AG10803 (cell line): ENCODE data around the gene PJVK.

Source experiments
- DNase-seq: peaks from one replicate; pipeline ENCODE4 v3.0.0; 2010; ENCODE audit warnings: low read depth
- H3K4me3 ChIP-seq: 2 replicates; pipeline ENCODE4 v1.5.1; 2011; ENCODE audit warnings: mild to moderate bottlenecking, low read length, control low read depth
- CTCF ChIP-seq: conservative IDR thresholded peaks from 2 replicates; pipeline ENCODE4 v1.5.1; 2011; ENCODE audit warnings: mild to moderate bottlenecking, low read length, control low read depth, inconsistent platforms

Gene PJVK

GRCh38 chr2:178429336-178429735 lies 21.8 kb upstream of the PJVK start:
- no peak for DNase-seq
- no peak for TF ChIP-seq CTCF
- H3K4me3 ChIP-seq, result no peak overlapping the region

- no peak overlapping the region for H3K4me3 ChIP-seq
- no peak for TF ChIP-seq CTCF
- DNase-seq, result no peak
Measured at GRCh38 chr2:178436662-178437061, 14.5 kb upstream of the PJVK start.

- H3K4me3 ChIP-seq, result no peak overlapping the region
- TF ChIP-seq CTCF, result no peak
Measured at GRCh38 chr2:178441426-178441825, 9.8 kb upstream of the PJVK start.

GRCh38 chr2:178448968-178449661 lies 2.1 kb upstream of the PJVK start:
- no peak for TF ChIP-seq CTCF
- H3K4me3 ChIP-seq, result no peak overlapping the region; the same call in 1 of the 2 replicates

More at GRCh38 chr2:178441426-178441825, 9.8 kb upstream of the PJVK start:
- no peak for DNase-seq

GRCh38 chr2:178449700-178450523 lies 1.3 kb upstream of the PJVK start:
- no peak for TF ChIP-seq CTCF
- no peak for DNase-seq
- H3K4me3 ChIP-seq, result peak overlapping the region; percentile 78

More at GRCh38 chr2:178448968-178449661, 2.1 kb upstream of the PJVK start:
- DNase-seq, result no peak

- peak overlapping the region; percentile 78 for H3K4me3 ChIP-seq
- no peak for DNase-seq
- TF ChIP-seq CTCF, result no peak
Measured at GRCh38 chr2:178450524-178450773, 729 bp upstream of the PJVK start.

- no peak for DNase-seq
- no peak for TF ChIP-seq CTCF
- H3K4me3 ChIP-seq, result no peak overlapping the region
Measured at GRCh38 chr2:178452334-178452733, 1.2 kb downstream of the PJVK start.
